Transverse colon (tissue), 4 donors: ENCODE measurements around the gene LRRC8D. TPM values are rescaled to one million over a fixed set of nuclear protein-coding genes. Genes with fewer than 3 reads are reported as not detected.

Source experiments
- DNase-seq: peaks from one replicate; pipeline ENCODE4 v3.0.0-alpha.2; 2019
- H3K27ac ChIP-seq, 4 donors: fragments of 200-600 bp; sonication (generic); 2 replicates each; pipeline ENCODE4 v1.5.1; 2016 to 2018; ENCODE audit warnings: inconsistent platforms in 4 of 4
- H3K27me3 ChIP-seq: fragments of 200-600 bp; sonication (generic); 2 replicates; pipeline ENCODE4 v1.5.1; 2017; ENCODE audit warnings: inconsistent platforms
- H3K36me3 ChIP-seq, 4 donors: fragments of 200-600 bp; sonication (generic); 2 replicates each; pipeline ENCODE4 v1.5.1; 2017 to 2019; ENCODE audit warnings: inconsistent platforms in 4 of 4
- H3K4me1 ChIP-seq, 4 donors: fragments of 200-600 bp; sonication (generic); 2 replicates each; pipeline ENCODE4 v1.5.1; 2017 to 2020; ENCODE audit warnings: inconsistent platforms in 4 of 4
- H3K4me3 ChIP-seq, 4 donors: fragments of 200-600 bp; sonication (generic); 1 replicate in 1 of 4; 2 replicates in 3 of 4; pipeline versions ENCODE4 v1.5.1 to v1.6.1; 2017 to 2019; ENCODE audit warnings: inconsistent platforms in 4 of 4
- H3K9me3 ChIP-seq, 2 donors: fragments of 200-600 bp; sonication (generic); 2 replicates each; pipeline ENCODE4 v1.5.1; 2017 to 2019; ENCODE audit warnings: inconsistent platforms in 2 of 2
- CTCF ChIP-seq, 5 experiments: fragments of 200-600 bp in 3 of 5; fragments of 450-650 bp in 2 of 5; sonication (generic) in 3 of 5; IDR thresholded peaks; 1 replicate in 2 of 5; 2 replicates in 3 of 5; pipeline ENCODE4 v1.5.1; 2016 to 2017; ENCODE audit warnings: antibody characterized with exemption in 5 of 5, inconsistent platforms in 3 of 5, mild to moderate bottlenecking in 2 of 5, moderate library complexity in 1 of 5
- EP300 ChIP-seq: sonication (generic); formaldehyde crosslinking; IDR thresholded peaks from one replicate; pipeline ENCODE4 v1.6.1; 2017; ENCODE audit warnings: antibody characterized with exemption, low read depth
- POLR2A ChIP-seq: fragments of 450-650 bp; IDR thresholded peaks from one replicate; pipeline ENCODE4 v1.6.1; 2016; ENCODE audit warnings: antibody characterized with exemption, mild to moderate bottlenecking, moderate library complexity
- POLR2AphosphoS5 ChIP-seq, 3 donors: sonication (generic); formaldehyde crosslinking; IDR thresholded peaks; one replicate each; pipeline ENCODE4 v1.6.1; 2016; ENCODE audit warnings: antibody characterized with exemption in 3 of 3
- WGBS, 2 donors: methylation state at CpG; one replicate each; pipeline ENCODE4 v1.1.5; 2018; ENCODE audit warnings: low coverage in 1 of 2; 5-methylcytosine and 5-hydroxymethylcytosine counted together
- in situ Hi-C, 4 donors: fragments of 200-750 bp; cut with MboI; loops; one replicate each; pipeline versions ENCODE4 v1.15.0 to v1.15.1; 2017; ENCODE audit warnings: low sequenced_read_pairs in 3 of 4, low pct_ligation_motif_present in 1 of 4, low pct_unique_long_range_greater_than_20kb in 1 of 4
- intact Hi-C: fragments of 100-400 bp; cut with DNase I; formaldehyde crosslinking; loops from one replicate; pipeline ENCODE4 v1.15.1; 2023; ENCODE audit warnings: low total_unique reads
- total RNA-seq, 4 donors: library from RNA; depleted of rRNA; stranded (reverse); fragments of >200 nt; gene quantifications; one replicate each; pipeline ENCODE4 v1.1.0, GENCODE V29; 2016

Gene LRRC8D
- total RNA-seq, 4 donors from 2014 or later: 8.2 to 81.5 (median 52.4) TPM

GRCh38 chr1:89973471-89974127 lies 152.8 kb downstream of the LRRC8D start:
- no peak for TF ChIP-seq EP300
- no peak for TF ChIP-seq POLR2A
- in situ Hi-C loops (no loop called here), intact Hi-C loops (no loop called here)

GRCh38 chr1:89974256-89974655 lies 153.4 kb downstream of the LRRC8D start:
- DNase-seq: no peak
- 94 to 100% methylated on average over 3 to 4 of the region's 4 CpGs for WGBS, 2 donors
- Histone ChIP-seq H3K4me1 (peaks cover 0 to 9% (median 2%) of the 10 kb centered on the region in 4 donors), H3K4me3 (no peak overlapping the region), H3K27ac (no peak overlapping the region), H3K27me3 (no peaks in the 10 kb centered on the region), H3K9me3 (no peaks in the 10 kb centered on the region), H3K36me3 (no peaks in the 10 kb centered on the region)
- intact Hi-C loops: no loop called here
- no peak for TF ChIP-seq CTCF (IDR thresholded peaks at IDR 0.05)
- no peak for TF ChIP-seq POLR2AphosphoS5 (IDR thresholded peaks at IDR 0.05)
- no peak for TF ChIP-seq POLR2A
- no peak for TF ChIP-seq EP300
- in situ Hi-C loops: no loop called here

More at GRCh38 chr1:89973471-89974127, 152.8 kb downstream of the LRRC8D start:
- DNase-seq: no peak
- no peak overlapping the region for H3K27ac ChIP-seq
- no peak overlapping the region for H3K4me3 ChIP-seq
- H3K4me1 ChIP-seq: peaks cover 0 to 9% (median 2%) of the 10 kb centered on the region in 4 donors
- H3K9me3 ChIP-seq: no peaks in the 10 kb centered on the region
- WGBS, 2 donors: 89 to 93% methylated on average over 8 of the region's 8 CpGs
- no peaks in the 10 kb centered on the region for H3K36me3 ChIP-seq
- H3K27me3 ChIP-seq: no peaks in the 10 kb centered on the region

GRCh38 chr1:89974696-89975470 lies 154.1 kb downstream of the LRRC8D start:
- intact Hi-C loops (no loop called here), in situ Hi-C loops (loop anchor here in 3 of 4 donors (25.0 kb wide), 3 partner anchors 338 to 488 kb away; partner anchors contain the start of genes LRRC8B (in 1 of the 3) and LRRC8C (in 1 of the 3))
- Histone ChIP-seq H3K27ac (no peak overlapping the region), H3K27me3 (no peaks in the 10 kb centered on the region), H3K36me3 (no peaks in the 10 kb centered on the region), H3K9me3 (no peaks in the 10 kb centered on the region), H3K4me3 (no peak overlapping the region), H3K4me1 (peaks cover 0 to 9% (median 2%) of the 10 kb centered on the region in 4 donors)
- TF ChIP-seq CTCF (IDR thresholded peaks at IDR 0.05) (no peak), POLR2AphosphoS5 (IDR thresholded peaks at IDR 0.05) (no peak), EP300 (no peak), POLR2A (no peak)
- DNase-seq: no peak
- 66 to 73% methylated on average over 2 to 4 of the region's 4 CpGs for WGBS, 2 donors

- H3K27me3 ChIP-seq: no peaks in the 10 kb centered on the region
- no peak overlapping the region for H3K27ac ChIP-seq
- no peaks in the 10 kb centered on the region for H3K9me3 ChIP-seq
- TF ChIP-seq POLR2A (no peak), CTCF (IDR thresholded peaks at IDR 0.05) (no peak), POLR2AphosphoS5 (IDR thresholded peaks at IDR 0.05) (no peak), EP300 (no peak)
- 64 to 65% methylated on average over 3 to 4 of the region's 4 CpGs for WGBS, 2 donors
- H3K4me1 ChIP-seq: peaks cover 0 to 9% (median 2%) of the 10 kb centered on the region in 4 donors
- DNase-seq: no peak
- H3K36me3 ChIP-seq: no peaks in the 10 kb centered on the region
- intact Hi-C loops (no loop called here), in situ Hi-C loops (loop anchor here in 3 of 4 donors (25.0 kb wide), 3 partner anchors 338 to 488 kb away; partner anchors contain the start of genes LRRC8B (in 1 of the 3) and LRRC8C (in 1 of the 3))
- no peak overlapping the region for H3K4me3 ChIP-seq
Observed at GRCh38 chr1:89975540-89976125, 154.8 kb downstream of the LRRC8D start.
